Stimulated activated CD4-positive, alpha-beta T cell treated with anti-CD3 and anti-CD28 coated beads, Interleukin-1b, Interleukin-23, amount 100 ng/mL, for 4 hours (primary cell): ENCODE data around the gene CGB1.
"Not testable (repeated sequence)": the region's sequence is repeated elsewhere in the genome, so short reads cannot be mapped to it uniquely, and the experiment has no call there.

Experiments
- DNase-seq, 2 donors: peaks; one replicate each; pipeline ENCODE4 v3.0.0-alpha.2; 2020; ENCODE audit warnings: low read depth in 2 of 2

Gene CGB1

GRCh38 chr19:49036815-49037214 is at the start of gene CGB1:
Gene CGB1, minus strand, starts transcription at chr19:49036895. Its CDS starts 184 bp downstream, at chr19:49036711.
- not testable (repeated sequence) for DNase-seq

GRCh38 chr19:49086296-49086695 is 49.6 kb upstream of the CGB1 start:
- DNase-seq, result no peak

- no peak for DNase-seq
Measured at GRCh38 chr19:49085868-49086232, 49.2 kb upstream of the CGB1 start.

- DNase-seq, result peak; percentile 97 to 98
Measured at GRCh38 chr19:49085020-49085867, 48.5 kb upstream of the CGB1 start, which contains the start of gene SNRNP70. Gene SNRNP70, plus strand, starts transcription at chr19:49085451. Its CDS starts 964 bp downstream, at chr19:49086415.

GRCh38 chr19:49084206-49085019 is 47.7 kb upstream of the CGB1 start:
- DNase-seq, result no peak

- DNase-seq, result no peak
Measured at GRCh38 chr19:49081273-49081672, 44.6 kb upstream of the CGB1 start.

- DNase-seq, result no peak
Measured at GRCh38 chr19:49080392-49080791, 43.7 kb upstream of the CGB1 start.

GRCh38 chr19:49074869-49075268 is 38.2 kb upstream of the CGB1 start:
- DNase-seq, result not testable (repeated sequence)

- no peak for DNase-seq
Measured at GRCh38 chr19:49073514-49074378, 37.1 kb upstream of the CGB1 start.

GRCh38 chr19:49071860-49072547 is 35.3 kb upstream of the CGB1 start:
- DNase-seq, result peak in 1 of 2 donors; percentile 22

- DNase-seq, result no peak
Measured at GRCh38 chr19:49070416-49070815, 33.7 kb upstream of the CGB1 start.

- no peak for DNase-seq
Measured at GRCh38 chr19:49069026-49069425, 32.3 kb upstream of the CGB1 start.

GRCh38 chr19:49067554-49067953 is 30.9 kb upstream of the CGB1 start:
- DNase-seq, result no peak

GRCh38 chr19:49065905-49066512 is 29.3 kb upstream of the CGB1 start:
- no peak for DNase-seq

- DNase-seq, result no peak
Measured at GRCh38 chr19:49064768-49065611, 28.3 kb upstream of the CGB1 start, which contains the start of gene NTF4. Gene NTF4, minus strand, starts transcription at chr19:49064818. Its CDS starts 2,821 bp downstream, at chr19:49061997.

GRCh38 chr19:49064029-49064629 is 27.4 kb upstream of the CGB1 start:
- DNase-seq, result no peak

GRCh38 chr19:49061445-49061844 is 24.8 kb upstream of the CGB1 start:
- no peak for DNase-seq

GRCh38 chr19:49061000-49061399 is 24.3 kb upstream of the CGB1 start:
- no peak for DNase-seq

- DNase-seq, result no peak
Measured at GRCh38 chr19:49059053-49059452, 22.4 kb upstream of the CGB1 start.
